Measurements from ENCODE around the gene PLPP6. TPM values are rescaled to one million over a fixed set of nuclear protein-coding genes. Genes with fewer than 3 reads are reported as not detected.

Gene PLPP6
- total and polyA plus RNA-seq, 4 donors = 3.8 to 6.9 (median 5.2) TPM

DNA sequence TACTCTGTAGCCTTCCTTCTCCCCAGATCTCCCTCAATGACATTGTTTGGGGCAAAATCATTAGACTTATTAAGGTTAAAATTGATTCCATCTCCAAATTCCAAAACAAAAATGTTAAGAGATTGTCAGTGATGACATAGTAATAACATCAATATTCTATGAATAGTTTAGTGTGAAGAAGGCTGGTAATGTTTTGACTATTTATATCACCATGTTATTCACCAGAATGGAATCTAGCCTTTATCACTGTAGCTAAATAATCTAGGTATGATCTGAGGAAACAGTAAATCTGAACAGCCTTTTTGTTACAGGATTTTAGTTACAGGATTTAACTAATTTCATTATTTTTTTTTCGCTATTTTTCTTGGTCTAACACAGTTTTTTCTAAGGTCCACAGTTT lies 929 bp upstream of the PLPP6 start:
- H3K9ac ChIP-seq (ENCODE audit: insufficient read depth in 1 of 2, low read length in 2 of 2) = no peak overlapping the region
- DNase-seq = no peak
- WGBS, 2 donors = 76 to 89% methylated on average over 1 of the region's 1 CpG

DNA sequence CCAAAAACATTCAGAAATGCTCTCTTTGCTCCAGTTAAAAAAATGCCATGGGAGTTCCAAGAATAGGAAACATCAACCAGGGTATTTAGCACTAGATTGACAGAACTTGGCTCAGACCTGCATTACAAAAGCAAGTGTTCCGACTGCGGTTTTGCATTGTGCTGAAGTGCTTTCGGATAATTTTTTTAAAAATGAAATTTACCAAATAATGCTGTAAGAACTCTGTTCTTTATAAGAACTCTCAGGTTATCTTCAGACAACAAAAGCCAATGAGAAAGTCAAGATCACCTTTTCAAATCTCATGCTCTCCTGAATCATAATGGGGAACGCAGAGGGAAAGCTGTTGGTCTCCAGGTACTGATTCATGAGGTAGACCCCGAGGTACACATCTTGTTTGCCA lies 483 bp upstream of the PLPP6 start:
- no peak for TF ChIP-seq CTCF (IDR thresholded peaks at IDR 0.05; ENCODE audit: control extremely low read depth, extremely low read depth)
- Histone ChIP-seq H3K4me1 (ENCODE audit: control insufficient read depth in 5 of 5, insufficient read depth in 5 of 5, low read length in 5 of 5) (peaks cover 7 to 33% (median 8%) of the 10 kb centered on the region in 5 donors), H3K9me3 (ENCODE audit: control insufficient read depth in 4 of 4, insufficient read depth in 3 of 4, low read length in 3 of 4) (no peaks in the 10 kb centered on the region), H3K9ac (ENCODE audit: insufficient read depth in 1 of 2, low read length in 2 of 2) (peak overlapping the region in 1 of 2 donors; percentile 35), H3K27me3 (ENCODE audit: control insufficient read depth in 3 of 3, insufficient read depth in 3 of 3, low read length in 2 of 3) (no peaks in the 10 kb centered on the region), H3K27ac (ENCODE audit: low read depth in 1 of 2, low read length in 1 of 2) (peak overlapping the region in 1 of 2 donors; percentile 31), H3K4me3 (no peak overlapping the region), H3K36me3 (ENCODE audit: control insufficient read depth in 4 of 4, insufficient read depth in 4 of 4, low read length in 4 of 4) (no peaks in the 10 kb centered on the region)
- WGBS, 2 donors = 2 to 8% methylated on average over 5 of the region's 5 CpGs
- DNase-seq (peak in 2 of 3 donors; percentile 33 to 43), ATAC-seq (ENCODE audit: insufficient read depth, low FRiP score) (no peak)

More for the DNA sequence above, 929 bp upstream of the PLPP6 start:
- Histone ChIP-seq H3K27ac (ENCODE audit: low read depth in 1 of 2, low read length in 1 of 2) (no peak overlapping the region), H3K9me3 (ENCODE audit: control insufficient read depth in 4 of 4, insufficient read depth in 3 of 4, low read length in 3 of 4) (no peaks in the 10 kb centered on the region), H3K4me1 (ENCODE audit: control insufficient read depth in 5 of 5, insufficient read depth in 5 of 5, low read length in 5 of 5) (peaks cover 7 to 31% (median 8%) of the 10 kb centered on the region in 5 donors), H3K27me3 (ENCODE audit: control insufficient read depth in 3 of 3, insufficient read depth in 3 of 3, low read length in 2 of 3) (no peaks in the 10 kb centered on the region), H3K4me3 (no peak overlapping the region), H3K36me3 (ENCODE audit: control insufficient read depth in 4 of 4, insufficient read depth in 4 of 4, low read length in 4 of 4) (peaks cover 0 to under 1% (median 0%) of the 10 kb centered on the region in 4 donors)
- no peak for ATAC-seq (ENCODE audit: insufficient read depth, low FRiP score)
- TF ChIP-seq CTCF (IDR thresholded peaks at IDR 0.05; ENCODE audit: control extremely low read depth, extremely low read depth) = no peak

DNA sequence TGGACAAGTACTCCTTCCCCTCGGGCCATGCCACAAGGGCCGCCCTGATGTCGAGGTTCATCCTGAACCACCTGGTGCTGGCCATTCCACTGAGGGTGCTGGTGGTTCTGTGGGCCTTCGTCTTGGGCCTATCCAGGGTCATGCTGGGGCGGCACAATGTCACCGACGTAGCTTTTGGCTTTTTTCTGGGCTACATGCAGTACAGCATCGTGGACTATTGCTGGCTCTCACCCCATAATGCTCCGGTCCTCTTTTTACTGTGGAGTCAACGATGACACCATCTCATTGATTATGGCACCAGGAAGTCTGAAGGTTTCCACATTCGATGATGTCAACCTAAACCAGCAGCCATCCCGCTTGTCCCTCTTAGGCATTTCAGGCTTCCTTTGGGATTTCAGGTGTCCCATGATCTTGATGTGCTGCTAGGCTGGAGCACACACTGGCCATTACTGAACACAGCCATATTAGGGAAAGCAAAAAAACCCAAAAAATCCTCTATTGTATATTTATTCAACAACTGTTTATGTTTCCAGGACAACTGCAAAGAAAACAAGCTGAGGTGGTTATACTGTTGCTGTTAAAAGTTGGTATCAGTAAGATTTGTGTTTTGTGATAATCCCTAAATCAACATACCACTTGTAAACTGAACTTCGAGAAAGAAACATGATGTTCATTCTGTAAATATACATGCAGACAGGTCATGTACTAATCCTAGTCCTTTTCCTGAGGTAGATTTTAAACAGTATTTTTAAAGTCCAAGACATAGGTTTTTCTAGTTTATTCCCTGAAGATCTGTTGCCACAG lies 1.1 kb downstream of the PLPP6 start:
- Histone ChIP-seq H3K4me3 (peak overlapping the region; percentile 72), H3K27ac (ENCODE audit: low read depth in 1 of 2, low read length in 1 of 2) (peak overlapping the region in 1 of 2 donors; percentile 91), H3K9ac (ENCODE audit: insufficient read depth in 1 of 2, low read length in 2 of 2) (no peak overlapping the region), H3K9me3 (ENCODE audit: control insufficient read depth in 4 of 4, insufficient read depth in 3 of 4, low read length in 3 of 4) (no peaks in the 10 kb centered on the region), H3K36me3 (ENCODE audit: control insufficient read depth in 4 of 4, insufficient read depth in 4 of 4, low read length in 4 of 4) (no peaks in the 10 kb centered on the region), H3K27me3 (ENCODE audit: control insufficient read depth in 3 of 3, insufficient read depth in 3 of 3, low read length in 2 of 3) (no peaks in the 10 kb centered on the region), H3K4me1 (ENCODE audit: control insufficient read depth in 5 of 5, insufficient read depth in 5 of 5, low read length in 5 of 5) (peaks cover 7 to 33% (median 8%) of the 10 kb centered on the region in 5 donors)
- WGBS, 2 donors = 58 to 64% methylated on average over 13 of the region's 13 CpGs
- no peak for ATAC-seq (ENCODE audit: insufficient read depth, low FRiP score)
- DNase-seq = peak in 2 of 3 donors; percentile 32 to 52
- TF ChIP-seq CTCF (IDR thresholded peaks at IDR 0.05; ENCODE audit: control extremely low read depth, extremely low read depth) = no peak

Measured in lung (tissue), 12 donors.